HG03097 (cell line): ENCODE data around the gene SWAP70.

ENCODE experiments used
- ATAC-seq: cut with Tn5 transposase; IDR thresholded peaks from one replicate; pipeline ENCODE4 v1.9.1; 2021; ENCODE audit not compliant: unreplicated experiment, low FRiP score

Gene SWAP70

GRCh38 chr11:9765320-9766101 lies 101.6 kb downstream of the SWAP70 start:
- no peak for ATAC-seq

- no peak for ATAC-seq
These were observed 105.7 kb downstream of the SWAP70 start for GRCh38 chr11:9769621-9770020.

GRCh38 chr11:9771071-9771511 lies 107.2 kb downstream of the SWAP70 start:
- no peak for ATAC-seq

GRCh38 chr11:9772218-9772617 lies 108.3 kb downstream of the SWAP70 start:
- no peak for ATAC-seq

- no peak for ATAC-seq
These were observed 109.6 kb downstream of the SWAP70 start for GRCh38 chr11:9773524-9773923.

GRCh38 chr11:9774109-9774508 lies 110.2 kb downstream of the SWAP70 start:
- ATAC-seq: no peak

GRCh38 chr11:9774591-9775397 lies 110.9 kb downstream of the SWAP70 start:
- ATAC-seq: no peak

GRCh38 chr11:9775398-9775779 lies 111.5 kb downstream of the SWAP70 start:
- no peak for ATAC-seq

- ATAC-seq: no peak
These were observed 112.3 kb downstream of the SWAP70 start for GRCh38 chr11:9776203-9776602.

GRCh38 chr11:9777066-9777465 lies 113.2 kb downstream of the SWAP70 start:
- no peak for ATAC-seq

GRCh38 chr11:9777525-9777924 lies 113.6 kb downstream of the SWAP70 start:
- no peak for ATAC-seq

GRCh38 chr11:9780929-9781328 lies 117.1 kb downstream of the SWAP70 start:
- no peak for ATAC-seq

GRCh38 chr11:9783986-9784385 lies 120.1 kb downstream of the SWAP70 start:
- no peak for ATAC-seq

- ATAC-seq: no peak
These were observed 120.9 kb downstream of the SWAP70 start for GRCh38 chr11:9784602-9785315.

GRCh38 chr11:9787260-9787659 lies 123.4 kb downstream of the SWAP70 start:
- ATAC-seq: no peak

GRCh38 chr11:9787981-9788521 lies 124.2 kb downstream of the SWAP70 start:
- ATAC-seq: no peak

- no peak for ATAC-seq
These were observed 126.0 kb downstream of the SWAP70 start for GRCh38 chr11:9789910-9790309.

- ATAC-seq: no peak
These were observed 126.8 kb downstream of the SWAP70 start for GRCh38 chr11:9790703-9791102.

- no peak for ATAC-seq
These were observed 132.4 kb downstream of the SWAP70 start for GRCh38 chr11:9796266-9796665.

GRCh38 chr11:9796854-9797253 lies 133.0 kb downstream of the SWAP70 start:
- no peak for ATAC-seq

- no peak for ATAC-seq
These were observed 133.4 kb downstream of the SWAP70 start for GRCh38 chr11:9797300-9797699.
